BJ (cell line): ENCODE results near the gene LRMDA. TPM values are rescaled to one million over a fixed set of nuclear protein-coding genes. Genes with fewer than 3 reads are reported as not detected.

ENCODE experiments used
- CTCF ChIA-PET: fragments of 350-600 bp; formaldehyde crosslinking; extraction: SDS; loops from one replicate; lab custom pipeline; 2021; ENCODE audit warnings: antibody characterized with exemption, inconsistent platforms; lab: Yijun Ruan, JAX
- POLR2A ChIA-PET: fragments of 300-600 bp; sonication (Branson Sonifier 250); formaldehyde crosslinking; extraction: SDS; loops from one replicate; lab custom pipeline; 2021; ENCODE audit warnings: antibody characterized with exemption; lab: Charles Lee
- DNase-seq: peaks from one replicate; pipeline ENCODE4 v3.0.0-alpha.2; 2011; ENCODE audit warnings: low read depth
- H3K27me3 ChIP-seq: 2 replicates; pipeline ENCODE4 v1.6.0; 2011; ENCODE audit warnings: low read length; ENCODE audit not compliant: control insufficient read depth, insufficient read depth
- H3K36me3 ChIP-seq: 2 replicates; pipeline ENCODE4 v1.5.1; 2011; ENCODE audit warnings: low read length; ENCODE audit not compliant: control insufficient read depth, insufficient read depth
- H3K4me3 ChIP-seq: 2 replicates; pipeline ENCODE4 v1.5.1; 2011; ENCODE audit warnings: low read depth, mild to moderate bottlenecking, control low read depth, low read length
- CTCF ChIP-seq: IDR thresholded peaks from 2 replicates; pipeline ENCODE4 v1.5.1; 2011; ENCODE audit warnings: low read depth, mild to moderate bottlenecking, control low read depth, inconsistent platforms, low read length, moderate library complexity; ENCODE audit not compliant: insufficient read depth
- polyA plus RNA-seq: library from polyadenylated mRNA; depleted of rRNA; stranded (reverse); fragments of >200 nt; gene quantifications from 2 replicates; pipeline ENCODE4 v1.2.3, GENCODE V29; 2011

The LRMDA gene
- polyA plus RNA-seq, 1 experiment: not detected

GRCh38 chr10:75634947-75635346, 203.5 kb downstream of the LRMDA start:
- CTCF ChIA-PET: no interaction called here
- Histone ChIP-seq H3K36me3 (no peaks in the 10 kb centered on the region), H3K4me3 (no peak overlapping the region), H3K27me3 (peaks cover 2% of the 10 kb centered on the region)
- no peak for DNase-seq
- POLR2A ChIA-PET: no interaction called here
- no peak for TF ChIP-seq CTCF

GRCh38 chr10:75638752-75639151, 207.3 kb downstream of the LRMDA start:
- POLR2A ChIA-PET: no interaction called here
- CTCF ChIA-PET: no interaction called here
- no peak for DNase-seq
- no peaks in the 10 kb centered on the region for H3K36me3 ChIP-seq
- H3K4me3 ChIP-seq: no peak overlapping the region
- TF ChIP-seq CTCF: no peak
- peaks cover 2% of the 10 kb centered on the region for H3K27me3 ChIP-seq

GRCh38 chr10:75639736-75640135, 208.3 kb downstream of the LRMDA start:
- no peaks in the 10 kb centered on the region for H3K36me3 ChIP-seq
- CTCF ChIA-PET: no interaction called here
- peaks cover 2% of the 10 kb centered on the region for H3K27me3 ChIP-seq
- TF ChIP-seq CTCF: no peak
- no peak overlapping the region for H3K4me3 ChIP-seq
- DNase-seq: no peak
- POLR2A ChIA-PET: no interaction called here

- DNase-seq: no peak
- ChIA-PET POLR2A (no interaction called here), CTCF (interaction anchor here (1.2 kb wide), 1 partner anchor 86 kb away, joined by 3 read pairs; no protein-coding TSS in a partner anchor)
- H3K4me3 ChIP-seq: no peak overlapping the region
- H3K27me3 ChIP-seq: peaks cover 2% of the 10 kb centered on the region
- no peaks in the 10 kb centered on the region for H3K36me3 ChIP-seq
- no peak for TF ChIP-seq CTCF
These were observed 209.0 kb downstream of the LRMDA start for GRCh38 chr10:75640381-75640780.

GRCh38 chr10:75640803-75641202, 209.4 kb downstream of the LRMDA start:
- POLR2A ChIA-PET: no interaction called here
- Histone ChIP-seq H3K27me3 (peaks cover 2% of the 10 kb centered on the region), H3K36me3 (no peaks in the 10 kb centered on the region), H3K4me3 (no peak overlapping the region)
- TF ChIP-seq CTCF: no peak
- no peak for DNase-seq
- CTCF ChIA-PET: interaction anchor here (1.2 kb wide), 1 partner anchor 87 kb away, joined by 3 read pairs; no protein-coding TSS in a partner anchor
